A549 (cell line): ENCODE measurements around the gene ITGA11.
"Not testable (repeated sequence)": the region's sequence is repeated elsewhere in the genome, so short reads cannot be mapped to it uniquely, and the experiment has no call there.

Experiments used
- EHMT2 ChIP-seq: fragments of 200-600 bp; sonication (generic); IDR thresholded peaks from 2 replicates; pipeline ENCODE4 v1.6.1; 2016; ENCODE audit warnings: antibody characterized with exemption, low read depth, mild to moderate bottlenecking, moderate library complexity
- JUN ChIP-seq, 2 experiments: fragments of >200 bp; sonication (Bioruptor Twin); formaldehyde crosslinking; IDR thresholded peaks; 2 replicates in 1 of 2; 3 replicates in 1 of 2; pipeline ENCODE4 v1.6.1; 2016 to 2017
- MAZ ChIP-seq: fragments of 150-350 bp; IDR thresholded peaks from 2 replicates; pipeline ENCODE4 v1.6.1; 2014; ENCODE audit warnings: antibody characterized with exemption, low read depth, low read length, borderline replicate concordance
- MYC ChIP-seq: IDR thresholded peaks from 2 replicates; pipeline ENCODE4 v1.6.1; 2012; ENCODE audit warnings: mild to moderate bottlenecking, inconsistent platforms, low read length, improper control_type of control experiment, borderline replicate concordance
- PHF8 ChIP-seq: fragments of 200-600 bp; sonication (generic); IDR thresholded peaks from 2 replicates; pipeline ENCODE4 v1.6.1; 2016; ENCODE audit warnings: low read depth, mild to moderate bottlenecking, antibody characterized with exemption, moderate library complexity, borderline replicate concordance
- POLR2A ChIP-seq: IDR thresholded peaks from 2 replicates; pipeline ENCODE4 v1.6.1; 2012; ENCODE audit warnings: mild to moderate bottlenecking, low read length
- SREBF2 ChIP-seq: fragments of 450-650 bp; IDR thresholded peaks from 2 replicates; pipeline ENCODE4 v1.6.1; 2014; ENCODE audit warnings: mild to moderate bottlenecking, moderate library complexity
- TF ChIP-seq, protein P1 (sequence below): fragments of >200 bp; sonication (Bioruptor Twin); formaldehyde crosslinking; IDR thresholded peaks from 3 replicates; pipeline ENCODE4 v1.5.1; 2016
- TF ChIP-seq, protein P2 (sequence below): fragments of 250-450 bp; sonication (Bioruptor Pico); IDR thresholded peaks from 2 replicates; pipeline ENCODE4 v1.5.0; 2020; ENCODE audit warnings: low read depth, mild to moderate bottlenecking, moderate library complexity
- TF ChIP-seq, protein P3 (sequence below): fragments of 200-600 bp; sonication (generic); IDR thresholded peaks from 2 replicates; pipeline ENCODE4 v1.6.1; 2016; ENCODE audit warnings: antibody characterized with exemption, mild to moderate bottlenecking, moderate library complexity

DNA sequence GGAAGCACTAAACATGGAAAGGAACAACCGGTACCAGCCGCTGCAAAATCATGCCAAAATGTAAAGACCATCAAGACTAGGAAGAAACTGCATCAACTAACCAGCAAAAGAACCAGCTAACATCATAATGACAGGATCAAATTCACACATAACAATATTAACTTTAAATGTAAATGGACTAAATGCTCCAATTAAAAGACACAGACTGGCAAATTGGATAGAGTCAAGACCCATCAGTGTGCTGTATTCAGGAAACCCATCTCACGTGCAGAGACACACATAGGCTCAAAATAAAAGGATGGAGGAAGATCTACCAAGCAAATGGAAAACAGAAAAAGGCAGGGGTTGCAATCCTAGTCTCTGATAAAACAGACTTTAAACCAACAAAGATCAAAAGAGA lies 34.0 kb downstream of the ITGA11 start:
- TF ChIP-seq, protein P1, sequence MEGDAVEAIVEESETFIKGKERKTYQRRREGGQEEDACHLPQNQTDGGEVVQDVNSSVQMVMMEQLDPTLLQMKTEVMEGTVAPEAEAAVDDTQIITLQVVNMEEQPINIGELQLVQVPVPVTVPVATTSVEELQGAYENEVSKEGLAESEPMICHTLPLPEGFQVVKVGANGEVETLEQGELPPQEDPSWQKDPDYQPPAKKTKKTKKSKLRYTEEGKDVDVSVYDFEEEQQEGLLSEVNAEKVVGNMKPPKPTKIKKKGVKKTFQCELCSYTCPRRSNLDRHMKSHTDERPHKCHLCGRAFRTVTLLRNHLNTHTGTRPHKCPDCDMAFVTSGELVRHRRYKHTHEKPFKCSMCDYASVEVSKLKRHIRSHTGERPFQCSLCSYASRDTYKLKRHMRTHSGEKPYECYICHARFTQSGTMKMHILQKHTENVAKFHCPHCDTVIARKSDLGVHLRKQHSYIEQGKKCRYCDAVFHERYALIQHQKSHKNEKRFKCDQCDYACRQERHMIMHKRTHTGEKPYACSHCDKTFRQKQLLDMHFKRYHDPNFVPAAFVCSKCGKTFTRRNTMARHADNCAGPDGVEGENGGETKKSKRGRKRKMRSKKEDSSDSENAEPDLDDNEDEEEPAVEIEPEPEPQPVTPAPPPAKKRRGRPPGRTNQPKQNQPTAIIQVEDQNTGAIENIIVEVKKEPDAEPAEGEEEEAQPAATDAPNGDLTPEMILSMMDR, result not testable (repeated sequence)
- TF ChIP-seq EHMT2; POLR2A; JUN (IDR thresholded peaks at IDR 0.05); PHF8; MAZ; SREBF2; MYC: not testable (repeated sequence)
- TF ChIP-seq, protein P2, sequence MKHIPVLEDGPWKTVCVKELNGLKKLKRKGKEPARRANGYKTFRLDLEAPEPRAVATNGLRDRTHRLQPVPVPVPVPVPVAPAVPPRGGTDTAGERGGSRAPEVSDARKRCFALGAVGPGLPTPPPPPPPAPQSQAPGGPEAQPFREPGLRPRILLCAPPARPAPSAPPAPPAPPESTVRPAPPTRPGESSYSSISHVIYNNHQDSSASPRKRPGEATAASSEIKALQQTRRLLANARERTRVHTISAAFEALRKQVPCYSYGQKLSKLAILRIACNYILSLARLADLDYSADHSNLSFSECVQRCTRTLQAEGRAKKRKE (CRISPR knock-in tag), result not testable (repeated sequence)
- TF ChIP-seq, protein P3, sequence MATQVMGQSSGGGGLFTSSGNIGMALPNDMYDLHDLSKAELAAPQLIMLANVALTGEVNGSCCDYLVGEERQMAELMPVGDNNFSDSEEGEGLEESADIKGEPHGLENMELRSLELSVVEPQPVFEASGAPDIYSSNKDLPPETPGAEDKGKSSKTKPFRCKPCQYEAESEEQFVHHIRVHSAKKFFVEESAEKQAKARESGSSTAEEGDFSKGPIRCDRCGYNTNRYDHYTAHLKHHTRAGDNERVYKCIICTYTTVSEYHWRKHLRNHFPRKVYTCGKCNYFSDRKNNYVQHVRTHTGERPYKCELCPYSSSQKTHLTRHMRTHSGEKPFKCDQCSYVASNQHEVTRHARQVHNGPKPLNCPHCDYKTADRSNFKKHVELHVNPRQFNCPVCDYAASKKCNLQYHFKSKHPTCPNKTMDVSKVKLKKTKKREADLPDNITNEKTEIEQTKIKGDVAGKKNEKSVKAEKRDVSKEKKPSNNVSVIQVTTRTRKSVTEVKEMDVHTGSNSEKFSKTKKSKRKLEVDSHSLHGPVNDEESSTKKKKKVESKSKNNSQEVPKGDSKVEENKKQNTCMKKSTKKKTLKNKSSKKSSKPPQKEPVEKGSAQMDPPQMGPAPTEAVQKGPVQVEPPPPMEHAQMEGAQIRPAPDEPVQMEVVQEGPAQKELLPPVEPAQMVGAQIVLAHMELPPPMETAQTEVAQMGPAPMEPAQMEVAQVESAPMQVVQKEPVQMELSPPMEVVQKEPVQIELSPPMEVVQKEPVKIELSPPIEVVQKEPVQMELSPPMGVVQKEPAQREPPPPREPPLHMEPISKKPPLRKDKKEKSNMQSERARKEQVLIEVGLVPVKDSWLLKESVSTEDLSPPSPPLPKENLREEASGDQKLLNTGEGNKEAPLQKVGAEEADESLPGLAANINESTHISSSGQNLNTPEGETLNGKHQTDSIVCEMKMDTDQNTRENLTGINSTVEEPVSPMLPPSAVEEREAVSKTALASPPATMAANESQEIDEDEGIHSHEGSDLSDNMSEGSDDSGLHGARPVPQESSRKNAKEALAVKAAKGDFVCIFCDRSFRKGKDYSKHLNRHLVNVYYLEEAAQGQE, result not testable (repeated sequence)
